WERI-Rb-1 (cell line): ENCODE results near the gene PTPRM.

Experiments
- DNase-seq: peaks from one replicate; pipeline ENCODE4 v3.0.0-alpha.2; 2020
- H3K27ac ChIP-seq: fragments of 250-450 bp; sonication (Bioruptor Pico); 2 replicates; pipeline ENCODE4 v1.5.1; 2020; ENCODE audit warnings: mild to moderate bottlenecking, moderate library complexity
- H3K27me3 ChIP-seq: fragments of 250-450 bp; sonication (Bioruptor Pico); 2 replicates; pipeline ENCODE4 v1.5.1; 2021; ENCODE audit warnings: mild to moderate bottlenecking, low read depth, moderate library complexity; ENCODE audit not compliant: insufficient read depth, severe bottlenecking
- H3K36me3 ChIP-seq: fragments of 250-450 bp; sonication (Bioruptor Pico); 2 replicates; pipeline ENCODE4 v1.5.1; 2020; ENCODE audit warnings: mild to moderate bottlenecking, moderate library complexity
- H3K4me3 ChIP-seq: 2 replicates; pipeline ENCODE4 v1.5.1; 2011; ENCODE audit warnings: low read depth, mild to moderate bottlenecking, control low read depth, low read length
- H3K9me3 ChIP-seq: fragments of 250-450 bp; sonication (Bioruptor Pico); 2 replicates; pipeline ENCODE4 v1.5.1; 2021; ENCODE audit warnings: mild to moderate bottlenecking, moderate library complexity; ENCODE audit not compliant: severe bottlenecking
- TF ChIP-seq, protein P1 (sequence below): IDR thresholded peaks from 2 replicates; pipeline ENCODE4 v1.5.1; 2011; ENCODE audit warnings: low read depth, mild to moderate bottlenecking, control low read depth, inconsistent platforms, low read length

The PTPRM gene

DNA sequence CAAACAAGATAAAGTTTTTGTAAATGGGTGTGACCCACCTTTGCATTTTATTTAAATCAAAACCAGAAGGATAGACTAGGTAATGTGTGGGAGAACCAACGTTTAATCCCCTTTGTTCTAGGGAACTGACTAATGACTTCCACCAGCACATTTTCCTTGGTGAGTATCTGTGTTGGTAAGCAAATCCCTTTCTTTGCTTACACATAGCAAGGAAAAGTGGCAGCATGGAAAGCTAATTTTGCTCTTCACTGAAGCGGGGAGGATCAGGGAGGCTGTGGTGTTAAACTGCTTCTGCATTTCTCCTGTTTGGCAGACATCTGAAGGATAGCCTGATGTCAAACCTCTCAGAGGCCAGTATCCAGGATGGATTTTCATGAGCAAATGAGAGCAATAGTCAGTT is 331.1 kb downstream of the PTPRM start:
- Histone ChIP-seq H3K27me3 (no peaks in the 10 kb centered on the region), H3K9me3 (no peaks in the 10 kb centered on the region), H3K36me3 (no peaks in the 10 kb centered on the region), H3K27ac (no peak overlapping the region), H3K4me3 (no peak overlapping the region)
- TF ChIP-seq, protein P1, sequence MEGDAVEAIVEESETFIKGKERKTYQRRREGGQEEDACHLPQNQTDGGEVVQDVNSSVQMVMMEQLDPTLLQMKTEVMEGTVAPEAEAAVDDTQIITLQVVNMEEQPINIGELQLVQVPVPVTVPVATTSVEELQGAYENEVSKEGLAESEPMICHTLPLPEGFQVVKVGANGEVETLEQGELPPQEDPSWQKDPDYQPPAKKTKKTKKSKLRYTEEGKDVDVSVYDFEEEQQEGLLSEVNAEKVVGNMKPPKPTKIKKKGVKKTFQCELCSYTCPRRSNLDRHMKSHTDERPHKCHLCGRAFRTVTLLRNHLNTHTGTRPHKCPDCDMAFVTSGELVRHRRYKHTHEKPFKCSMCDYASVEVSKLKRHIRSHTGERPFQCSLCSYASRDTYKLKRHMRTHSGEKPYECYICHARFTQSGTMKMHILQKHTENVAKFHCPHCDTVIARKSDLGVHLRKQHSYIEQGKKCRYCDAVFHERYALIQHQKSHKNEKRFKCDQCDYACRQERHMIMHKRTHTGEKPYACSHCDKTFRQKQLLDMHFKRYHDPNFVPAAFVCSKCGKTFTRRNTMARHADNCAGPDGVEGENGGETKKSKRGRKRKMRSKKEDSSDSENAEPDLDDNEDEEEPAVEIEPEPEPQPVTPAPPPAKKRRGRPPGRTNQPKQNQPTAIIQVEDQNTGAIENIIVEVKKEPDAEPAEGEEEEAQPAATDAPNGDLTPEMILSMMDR, result no peak
- no peak for DNase-seq

DNA sequence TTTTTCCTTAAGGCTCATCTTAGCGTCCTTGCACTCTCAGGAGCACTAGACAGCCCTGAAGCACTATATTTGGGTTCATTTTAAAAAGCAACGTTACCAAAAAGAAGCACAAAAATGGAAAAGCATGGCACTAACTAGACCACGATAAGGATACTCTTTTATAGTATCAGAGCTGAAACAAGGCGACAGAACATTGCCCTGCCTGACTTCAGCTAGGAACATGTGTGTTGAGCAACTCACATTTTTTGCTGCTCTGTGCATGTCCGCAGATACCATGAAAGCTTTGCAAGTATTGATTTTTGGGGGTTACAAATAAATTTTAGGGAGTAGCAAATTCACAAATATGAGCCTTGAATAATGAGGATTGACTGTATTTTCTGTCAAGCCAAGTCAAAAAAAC is 332.0 kb downstream of the PTPRM start:
- Histone ChIP-seq H3K27me3 (no peaks in the 10 kb centered on the region), H3K4me3 (no peak overlapping the region), H3K27ac (no peak overlapping the region), H3K36me3 (no peaks in the 10 kb centered on the region), H3K9me3 (no peaks in the 10 kb centered on the region)
- TF ChIP-seq, protein P1, result no peak
- no peak for DNase-seq

DNA sequence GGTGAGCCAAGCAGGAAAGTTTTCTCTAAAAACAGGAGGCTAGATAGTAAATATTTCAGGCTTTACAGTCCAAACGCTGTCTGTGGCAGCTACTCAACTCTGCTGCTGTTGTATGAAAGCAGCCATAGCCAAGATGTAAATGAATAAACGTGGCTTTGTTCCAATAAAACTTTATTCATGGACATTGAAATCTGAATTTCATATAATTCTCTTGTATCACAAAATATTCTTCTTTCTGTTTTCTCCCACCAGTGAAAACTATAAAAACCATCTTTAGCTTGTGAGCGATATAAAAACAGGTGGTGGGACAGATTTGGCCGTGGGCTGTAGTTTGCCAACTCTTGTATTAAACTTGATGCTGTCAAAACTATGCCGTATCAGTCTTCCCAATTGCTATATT is 333.0 kb downstream of the PTPRM start:
- no peak overlapping the region for H3K4me3 ChIP-seq
- no peaks in the 10 kb centered on the region for H3K9me3 ChIP-seq
- TF ChIP-seq, protein P1, result no peak
- no peak for DNase-seq
- no peak overlapping the region for H3K27ac ChIP-seq
- no peaks in the 10 kb centered on the region for H3K27me3 ChIP-seq
- H3K36me3 ChIP-seq, result no peaks in the 10 kb centered on the region

DNA sequence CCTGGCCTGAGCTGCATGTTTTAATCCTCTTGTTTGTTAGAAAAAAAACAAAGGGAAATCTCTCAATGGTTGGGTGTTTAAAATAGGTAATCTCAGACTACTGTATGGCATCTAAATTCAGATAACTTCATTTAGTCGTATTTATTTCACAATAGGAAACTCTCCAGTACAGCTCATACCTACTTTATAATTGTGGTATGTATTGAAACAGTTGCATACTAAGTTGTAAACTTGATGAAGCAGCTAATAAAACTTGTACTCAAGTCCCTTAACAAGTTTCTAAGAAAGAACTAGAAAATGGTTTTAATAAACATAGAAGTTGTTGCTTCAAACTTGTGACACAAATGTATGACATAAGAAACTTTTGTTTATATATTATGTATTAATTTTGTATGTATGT is 334.5 kb downstream of the PTPRM start:
- no peaks in the 10 kb centered on the region for H3K27me3 ChIP-seq
- no peak overlapping the region for H3K27ac ChIP-seq
- TF ChIP-seq, protein P1, result no peak
- H3K4me3 ChIP-seq, result no peak overlapping the region
- H3K36me3 ChIP-seq, result no peaks in the 10 kb centered on the region
- DNase-seq, result no peak
- H3K9me3 ChIP-seq, result no peaks in the 10 kb centered on the region

DNA sequence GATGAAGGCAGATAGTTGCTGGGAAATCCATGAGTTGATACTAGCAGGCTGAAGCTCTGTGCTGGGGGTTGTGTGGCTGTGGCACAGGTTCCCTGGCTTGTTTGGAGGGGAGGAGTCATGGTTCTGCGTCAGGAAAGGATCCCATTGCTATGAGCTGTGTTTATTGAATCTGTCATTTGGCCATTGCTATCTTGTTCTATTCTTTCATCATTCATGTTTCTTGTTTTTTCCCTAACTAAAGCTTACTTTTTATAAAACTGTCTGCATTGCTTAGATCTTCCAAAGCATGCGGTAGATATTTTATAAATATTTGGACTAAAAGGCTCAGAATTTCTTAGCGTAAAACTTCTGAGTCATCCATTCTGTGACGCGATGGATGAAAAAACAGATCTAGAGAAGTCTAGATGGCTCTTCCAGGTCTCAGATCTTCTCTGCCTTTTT is 335.3 kb downstream of the PTPRM start:
- Histone ChIP-seq H3K36me3 (no peaks in the 10 kb centered on the region), H3K4me3 (no peak overlapping the region), H3K9me3 (no peaks in the 10 kb centered on the region), H3K27ac (no peak overlapping the region), H3K27me3 (no peaks in the 10 kb centered on the region)
- TF ChIP-seq, protein P1, result no peak
- no peak for DNase-seq

DNA sequence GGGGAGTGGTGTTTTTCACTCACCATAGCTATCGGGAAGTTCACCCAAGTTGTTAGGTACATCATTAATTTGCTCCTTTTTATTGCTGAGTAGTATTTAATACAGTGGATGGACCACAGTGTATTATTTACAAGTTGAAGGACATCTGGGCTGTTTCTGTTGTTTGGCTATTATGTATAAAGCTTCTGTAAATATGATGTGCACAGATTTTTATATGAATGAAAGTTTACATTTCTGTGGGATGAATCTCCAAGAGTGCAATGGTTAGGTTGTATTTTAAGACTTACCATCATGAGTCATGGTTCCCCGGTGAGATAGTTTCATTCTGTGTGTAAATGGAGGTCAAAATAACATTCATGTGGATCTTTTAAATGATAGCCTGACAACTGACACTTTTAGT is 337.4 kb downstream of the PTPRM start:
- no peak overlapping the region for H3K4me3 ChIP-seq
- DNase-seq, result no peak
- TF ChIP-seq, protein P1, result no peak
- no peak overlapping the region for H3K27ac ChIP-seq
- H3K9me3 ChIP-seq, result no peaks in the 10 kb centered on the region
- H3K27me3 ChIP-seq, result no peaks in the 10 kb centered on the region
- no peaks in the 10 kb centered on the region for H3K36me3 ChIP-seq
